CD14-positive monocyte (primary cell): ENCODE measurements around the gene HAPLN3. TPM values are rescaled to one million over a fixed set of nuclear protein-coding genes. Genes with fewer than 3 reads are reported as not detected.

Experiments
- DNase-seq, 3 donors: peaks; one replicate each; pipeline ENCODE4 v3.0.0-alpha.2; 2011 to 2022
- H2AFZ ChIP-seq: 2 replicates; pipeline ENCODE4 v1.6.0; 2012; ENCODE audit warnings: mild to moderate bottlenecking, low read depth, low read length, inconsistent platforms; ENCODE audit not compliant: insufficient read depth, poor library complexity, severe bottlenecking
- H3K27ac ChIP-seq, 2 donors: 1 replicate in 1 of 2; 2 replicates in 1 of 2; pipeline ENCODE4 v1.5.1; 2012 to 2013; ENCODE audit warnings: low read length in 2 of 2, control low read depth in 1 of 2, inconsistent platforms in 1 of 2, low read depth in 1 of 2, mild to moderate bottlenecking in 1 of 2
- H3K27me3 ChIP-seq, 2 donors: one replicate each; pipeline versions ENCODE4 v1.6.0 to v1.6.1; 2011 to 2013; ENCODE audit warnings: low read length in 2 of 2; ENCODE audit not compliant: control insufficient read depth in 2 of 2, insufficient read depth in 2 of 2
- H3K36me3 ChIP-seq, 2 donors: replicated peaks in 1 of 2; 1 replicate in 1 of 2; 2 replicates in 1 of 2; pipeline versions ENCODE4 v1.5.1 to v1.6.1; 2012 to 2013; ENCODE audit warnings: low read length in 2 of 2, control low read depth in 1 of 2, inconsistent platforms in 1 of 2, mild to moderate bottlenecking in 1 of 2; ENCODE audit not compliant: insufficient read depth in 2 of 2, control insufficient read depth in 1 of 2
- H3K4me1 ChIP-seq, 2 donors: 1 replicate in 1 of 2; 2 replicates in 1 of 2; pipeline versions ENCODE4 v1.5.1 to v1.6.1; 2012 to 2013; ENCODE audit warnings: low read length in 2 of 2, control low read depth in 1 of 2, inconsistent platforms in 1 of 2, mild to moderate bottlenecking in 1 of 2, moderate library complexity in 1 of 2; ENCODE audit not compliant: insufficient read depth in 2 of 2, control insufficient read depth in 1 of 2
- H3K4me2 ChIP-seq: replicated peaks from 2 replicates; pipeline ENCODE3; 2012; ENCODE audit warnings: low read length, moderate library complexity, mild to moderate bottlenecking; ENCODE audit not compliant: poor library complexity, severe bottlenecking; ENCODE audit errors: extremely low read depth
- H3K4me3 ChIP-seq, 3 experiments: fragments of 200-600 bp in 1 of 3; sonication (generic) in 1 of 3; replicated peaks in 1 of 3; 1 replicate in 2 of 3; 2 replicates in 1 of 3; pipeline ENCODE4 v1.5.1; 2011 to 2013; ENCODE audit warnings: low read length in 3 of 3, mild to moderate bottlenecking in 3 of 3, control low read depth in 2 of 3, low read depth in 2 of 3, inconsistent platforms in 1 of 3, moderate library complexity in 1 of 3
- H3K79me2 ChIP-seq: 2 replicates; pipeline ENCODE4 v1.6.0; 2012; ENCODE audit warnings: mild to moderate bottlenecking, control low read depth, inconsistent platforms, low read length, moderate library complexity; ENCODE audit not compliant: insufficient read depth
- H3K9ac ChIP-seq: 2 replicates; pipeline ENCODE4 v1.6.0; 2017; ENCODE audit warnings: low read length, mild to moderate bottlenecking; ENCODE audit not compliant: insufficient read depth, poor library complexity, severe bottlenecking
- H3K9me3 ChIP-seq, 2 donors: replicated peaks in 1 of 2; 1 replicate in 1 of 2; 2 replicates in 1 of 2; pipeline versions ENCODE4 v1.5.1 to v1.6.1; 2012 to 2013; ENCODE audit warnings: low read length in 2 of 2, control low read depth in 1 of 2; ENCODE audit not compliant: control insufficient read depth in 1 of 2, insufficient read depth in 1 of 2
- H4K20me1 ChIP-seq: 2 replicates; pipeline ENCODE4 v1.6.0; 2012; ENCODE audit warnings: mild to moderate bottlenecking, low read length, control low read depth, moderate library complexity; ENCODE audit not compliant: insufficient read depth
- H3K27ac Mint-ChIP-seq, 7 donors: one replicate each; pipeline ENCODE4 v1.8.0; 2020; ENCODE audit warnings: mild to moderate bottlenecking in 7 of 7, mixed read lengths in 7 of 7, moderate library complexity in 6 of 7, inconsistent platforms in 2 of 7
- H3K27me3 Mint-ChIP-seq, 3 donors: one replicate each; pipeline ENCODE4 v1.8.0; 2021 to 2022; ENCODE audit warnings: low read depth in 3 of 3, mild to moderate bottlenecking in 3 of 3, mixed read lengths in 3 of 3, moderate library complexity in 3 of 3, inconsistent platforms in 1 of 3
- H3K36me3 Mint-ChIP-seq, 2 donors: one replicate each; pipeline ENCODE4 v1.8.0; 2020; ENCODE audit warnings: mixed read lengths in 2 of 2, inconsistent platforms in 1 of 2, mild to moderate bottlenecking in 1 of 2
- H3K4me1 Mint-ChIP-seq: one replicate; pipeline ENCODE4 v1.8.0; 2020; ENCODE audit warnings: mild to moderate bottlenecking, mixed read lengths
- H3K4me3 Mint-ChIP-seq, 2 donors: one replicate each; pipeline ENCODE4 v1.8.0; 2020; ENCODE audit warnings: mild to moderate bottlenecking in 2 of 2, mixed read lengths in 2 of 2, moderate library complexity in 1 of 2
- H3K9me3 Mint-ChIP-seq, 7 donors: one replicate each; pipeline ENCODE4 v1.8.0; 2020 to 2022; ENCODE audit warnings: mixed read lengths in 7 of 7, mild to moderate bottlenecking in 6 of 7, moderate library complexity in 6 of 7, inconsistent platforms in 2 of 7
- CTCF ChIP-seq: fragments of 200-600 bp; IDR thresholded peaks from one replicate; pipeline ENCODE4 v1.8.0; 2022; ENCODE audit warnings: antibody characterized with exemption, mild to moderate bottlenecking
- WGBS: methylation state at CpG from one replicate; pipeline ENCODE4 v1.1.5; 2013; ENCODE audit warnings: missing lambda C conversion rate; ENCODE audit not compliant: insufficient coverage; 5-methylcytosine and 5-hydroxymethylcytosine counted together
- intact Hi-C, 2 donors: fragments of 100-400 bp; cut with micrococcal nuclease; formaldehyde crosslinking; loops; one replicate each; pipeline versions ENCODE4 v1.15.0 to v1.15.1; 2023
- polyA plus RNA-seq, 3 donors: library from polyadenylated mRNA; depleted of rRNA in 1 of 3; unstranded in 2 of 3; stranded (reverse) in 1 of 3; fragments of 300-500 nt in 2 of 3; fragments of >200 nt in 1 of 3; fragmentation: Illumina TruSeq in 2 of 3; gene quantifications; 1 replicate in 2 of 3; 2 replicates in 1 of 3; pipeline ENCODE4 v1.2.3, GENCODE V29; 2012 to 2021

HAPLN3 gene
- polyA plus RNA-seq, 3 donors: 0.60 to 2.8 (median 0.65) TPM

GRCh38 chr15:88887068-88887580, 8.2 kb downstream of the HAPLN3 start:
- H3K4me2 ChIP-seq: no peak overlapping the region
- no peak overlapping the region for H3K27ac ChIP-seq
- H3K4me1 ChIP-seq: no peaks in the 10 kb centered on the region
- H3K36me3 ChIP-seq: no peaks in the 10 kb centered on the region
- Mint-ChIP-seq H3K4me3 (no peak overlapping the region), H3K9me3 (no peaks in the 10 kb centered on the region), H3K4me1 (peaks cover 3% of the 10 kb centered on the region), H3K36me3 (no peaks in the 10 kb centered on the region), H3K27ac (peak overlapping the region in 1 of 7 donors; percentile 30), H3K27me3 (peaks cover 0 to 6% (median 0%) of the 10 kb centered on the region in 3 donors)
- no peaks in the 10 kb centered on the region for H4K20me1 ChIP-seq
- H3K9ac ChIP-seq: no peak overlapping the region
- no peaks in the 10 kb centered on the region for H3K27me3 ChIP-seq
- H3K9me3 ChIP-seq: no peaks in the 10 kb centered on the region
- intact Hi-C loops: no loop called here
- no peak overlapping the region for H3K4me3 ChIP-seq
- WGBS: 94% methylated on average over 18 of the region's 18 CpGs
- no peak overlapping the region for H2AFZ ChIP-seq
- TF ChIP-seq CTCF: no peak
- no peak for DNase-seq
- H3K79me2 ChIP-seq: no peaks in the 10 kb centered on the region

- H3K36me3 Mint-ChIP-seq: no peaks in the 10 kb centered on the region
- no peak overlapping the region for H3K4me3 ChIP-seq
- TF ChIP-seq CTCF: no peak
- no peak overlapping the region for H3K27ac Mint-ChIP-seq
- no peak overlapping the region for H2AFZ ChIP-seq
- H3K9me3 ChIP-seq: no peaks in the 10 kb centered on the region
- H3K36me3 ChIP-seq: no peaks in the 10 kb centered on the region
- H3K4me3 Mint-ChIP-seq: no peak overlapping the region
- H3K9me3 Mint-ChIP-seq: no peaks in the 10 kb centered on the region
- no peak overlapping the region for H3K9ac ChIP-seq
- intact Hi-C loops: no loop called here
- no peaks in the 10 kb centered on the region for H4K20me1 ChIP-seq
- H3K4me2 ChIP-seq: no peak overlapping the region
- H3K27me3 ChIP-seq: no peaks in the 10 kb centered on the region
- peaks cover 0 to 5% (median 4%) of the 10 kb centered on the region in 3 donors for H3K27me3 Mint-ChIP-seq
- H3K79me2 ChIP-seq: no peaks in the 10 kb centered on the region
- DNase-seq: no peak
- no peaks in the 10 kb centered on the region for H3K4me1 ChIP-seq
- WGBS: 100% methylated on average over 2 of the region's 4 CpGs
- H3K4me1 Mint-ChIP-seq: no peaks in the 10 kb centered on the region
- no peak overlapping the region for H3K27ac ChIP-seq
Observed at GRCh38 chr15:88882785-88883184, 12.6 kb downstream of the HAPLN3 start.
